ENCODE results near the gene CELSR1.

The CELSR1 gene

DNA sequence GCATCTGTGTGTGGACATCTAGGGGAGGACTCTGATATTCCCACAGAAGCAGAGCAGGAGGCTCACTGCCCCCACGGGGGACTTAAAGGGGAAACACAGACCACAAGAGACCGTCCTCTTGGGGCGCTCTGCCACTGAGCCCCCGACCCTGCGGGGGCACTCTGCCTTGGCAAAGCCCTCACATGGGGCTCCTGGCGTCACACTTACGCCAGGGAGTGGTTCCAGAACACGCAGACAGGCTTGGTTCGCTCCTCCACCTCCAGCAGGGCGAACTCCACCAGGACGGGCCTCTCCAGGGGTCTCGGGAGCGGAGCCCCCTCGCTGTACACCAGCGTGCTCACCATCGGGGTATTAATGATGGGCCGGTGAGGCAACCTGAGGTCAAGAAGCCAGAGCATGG lies 156.8 kb downstream of the CELSR1 start:
- Histone ChIP-seq H3K4me2 (ENCODE audit: low read length) (no peak overlapping the region), H2AK5ac (ENCODE audit: low read length) (no peak overlapping the region), H3K79me1 (ENCODE audit: low read length) (peaks cover 16% of the 10 kb centered on the region), H3K36me3 (ENCODE audit: control insufficient read depth in 1 of 2, insufficient read depth in 2 of 2, low read length in 2 of 2) (peaks cover 7 to 16% of the 10 kb centered on the region in 2 experiments), H2BK120ac (ENCODE audit: insufficient read depth, low read length, poor library complexity) (no peak overlapping the region), H3K9ac (ENCODE audit: low read length) (no peak overlapping the region), H3K9me3 (ENCODE audit: insufficient read depth, low read depth, low read length) (peaks cover 5% of the 10 kb centered on the region), H4K91ac (ENCODE audit: low read depth, low read length) (no peak overlapping the region), H2BK5ac (ENCODE audit: low read depth, low read length, poor library complexity) (no peak overlapping the region), H3K27ac (ENCODE audit: low read depth, low read length) (no peak overlapping the region), H3K27me3 (ENCODE audit: insufficient read depth, low read length) (no peaks in the 10 kb centered on the region), H3K4ac (ENCODE audit: low read depth, low read length) (no peak overlapping the region), H3K14ac (ENCODE audit: low read length) (no peak overlapping the region), H4K12ac (ENCODE audit: low read depth, low read length) (no peak overlapping the region), H3K18ac (ENCODE audit: low read length) (no peak overlapping the region), H3K23ac (ENCODE audit: low read length) (no peak overlapping the region), H3K4me1 (ENCODE audit: control insufficient read depth in 1 of 2, insufficient read depth in 2 of 2, low read length in 2 of 2) (peaks cover 25 to 26% of the 10 kb centered on the region in 2 experiments), H4K8ac (ENCODE audit: low read depth, low read length) (no peak overlapping the region), H3K4me3 (ENCODE audit: low read depth, low read length) (no peak overlapping the region), H2BK12ac (ENCODE audit: low read length) (no peak overlapping the region), H2AFZ (ENCODE audit: insufficient read depth, low read length, poor library complexity) (no peak overlapping the region), H3K79me2 (ENCODE audit: control insufficient read depth, insufficient read depth, low read length, poor library complexity) (no peaks in the 10 kb centered on the region)
- no peak for DNase-seq
- WGBS (ENCODE audit: extremely low coverage, insufficient coverage, insufficient read length), result no CpG with 5 or more reads among the region's 17 CpGs

GRCh38 chr22:46380069-46380468 lies 157.4 kb downstream of the CELSR1 start:
- Histone ChIP-seq H3K36me3 (ENCODE audit: control insufficient read depth in 1 of 2, insufficient read depth in 2 of 2, low read length in 2 of 2) (peaks cover 9 to 18% of the 10 kb centered on the region in 2 experiments), H2AFZ (ENCODE audit: insufficient read depth, low read length, poor library complexity) (no peak overlapping the region), H3K23ac (ENCODE audit: low read length) (no peak overlapping the region)

DNA sequence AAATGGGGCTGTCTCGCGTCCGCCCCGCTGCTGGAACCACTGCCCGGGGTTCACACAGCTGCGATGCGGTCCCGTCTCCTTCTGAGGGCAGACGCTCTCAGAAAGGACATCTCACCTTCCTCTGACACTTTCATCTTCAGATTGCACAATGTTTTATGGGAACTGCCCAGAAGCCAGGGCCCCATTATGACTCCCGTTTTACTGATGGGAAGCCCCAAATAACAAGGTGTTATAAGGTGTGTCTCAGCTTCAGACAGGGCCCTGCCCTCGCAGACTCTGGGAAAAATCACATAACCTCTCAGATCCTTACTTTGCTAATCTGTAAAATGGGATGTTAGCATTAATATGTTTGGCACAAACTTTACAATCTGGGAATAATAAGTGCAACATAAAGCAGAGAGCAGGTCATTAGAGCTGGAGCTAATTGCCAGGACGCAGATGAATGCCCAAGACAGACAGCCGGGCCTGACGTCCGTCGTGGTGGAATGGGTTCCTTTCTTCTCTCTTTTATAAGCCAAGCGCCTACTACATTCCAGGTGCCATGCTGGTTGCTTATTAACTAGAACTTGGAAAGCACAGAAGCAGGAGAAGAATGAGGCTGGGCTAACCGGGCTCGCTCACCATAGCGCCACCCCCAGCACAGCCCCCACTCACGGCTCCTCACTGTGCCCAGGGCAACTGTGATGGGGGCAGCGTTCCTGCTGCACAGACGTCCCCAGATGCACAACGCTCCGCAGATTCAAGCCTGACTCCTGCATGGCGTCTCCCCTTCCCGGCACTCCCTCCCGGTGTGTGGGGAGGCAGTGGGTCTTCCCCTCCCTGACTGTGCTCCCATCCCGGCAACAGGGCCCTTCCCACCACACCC lies 158.1 kb downstream of the CELSR1 start:
- Histone ChIP-seq H3K9me3 (ENCODE audit: insufficient read depth, low read depth, low read length) (peaks cover 8% of the 10 kb centered on the region), H2AFZ (ENCODE audit: insufficient read depth, low read length, poor library complexity) (no peak overlapping the region), H3K23ac (ENCODE audit: low read length) (no peak overlapping the region), H4K91ac (ENCODE audit: low read depth, low read length) (no peak overlapping the region), H3K36me3 (ENCODE audit: control insufficient read depth in 1 of 2, insufficient read depth in 2 of 2, low read length in 2 of 2) (peaks cover 13 to 21% of the 10 kb centered on the region in 2 experiments), H3K4me1 (ENCODE audit: control insufficient read depth in 1 of 2, insufficient read depth in 2 of 2, low read length in 2 of 2) (peaks cover 25 to 26% of the 10 kb centered on the region in 2 experiments), H2BK12ac (ENCODE audit: low read length) (peak overlapping the region; percentile 9), H3K4me3 (ENCODE audit: low read depth, low read length) (no peak overlapping the region), H2BK120ac (ENCODE audit: insufficient read depth, low read length, poor library complexity) (no peak overlapping the region), H3K18ac (ENCODE audit: low read length) (no peak overlapping the region), H3K27me3 (ENCODE audit: insufficient read depth, low read length) (no peaks in the 10 kb centered on the region), H4K8ac (ENCODE audit: low read depth, low read length) (no peak overlapping the region), H3K14ac (ENCODE audit: low read length) (no peak overlapping the region), H2BK5ac (ENCODE audit: low read depth, low read length, poor library complexity) (no peak overlapping the region), H2AK5ac (ENCODE audit: low read length) (no peak overlapping the region), H3K27ac (ENCODE audit: low read depth, low read length) (no peak overlapping the region), H3K4me2 (ENCODE audit: low read length) (no peak overlapping the region), H3K9ac (ENCODE audit: low read length) (no peak overlapping the region), H3K79me1 (ENCODE audit: low read length) (peaks cover 16% of the 10 kb centered on the region), H3K4ac (ENCODE audit: low read depth, low read length) (no peak overlapping the region), H3K79me2 (ENCODE audit: control insufficient read depth, insufficient read depth, low read length, poor library complexity) (no peaks in the 10 kb centered on the region), H4K12ac (ENCODE audit: low read depth, low read length) (no peak overlapping the region)
- DNase-seq, result peak; percentile 38 to 49
- WGBS (ENCODE audit: extremely low coverage, insufficient coverage, insufficient read length), result no CpG with 5 or more reads among the region's 29 CpGs

More at GRCh38 chr22:46380069-46380468, 157.4 kb downstream of the CELSR1 start:
- no peak overlapping the region for H2AK5ac ChIP-seq (ENCODE audit: low read length)
- no peak overlapping the region for H2BK12ac ChIP-seq (ENCODE audit: low read length)
- no peak overlapping the region for H3K4ac ChIP-seq (ENCODE audit: low read depth, low read length)
- no peak overlapping the region for H4K12ac ChIP-seq (ENCODE audit: low read depth, low read length)
- H3K4me2 ChIP-seq (ENCODE audit: low read length), result no peak overlapping the region
- peaks cover 7% of the 10 kb centered on the region for H3K9me3 ChIP-seq (ENCODE audit: insufficient read depth, low read depth, low read length)
- no peak overlapping the region for H2BK5ac ChIP-seq (ENCODE audit: low read depth, low read length, poor library complexity)
- no peak overlapping the region for H3K18ac ChIP-seq (ENCODE audit: low read length)
- no peak overlapping the region for H2BK120ac ChIP-seq (ENCODE audit: insufficient read depth, low read length, poor library complexity)
- peaks cover 16% of the 10 kb centered on the region for H3K79me1 ChIP-seq (ENCODE audit: low read length)
- no CpG with 5 or more reads among the region's 19 CpGs for WGBS (ENCODE audit: extremely low coverage, insufficient coverage, insufficient read length)
- no peak overlapping the region for H3K9ac ChIP-seq (ENCODE audit: low read length)
- H3K27ac ChIP-seq (ENCODE audit: low read depth, low read length), result no peak overlapping the region
- H3K79me2 ChIP-seq (ENCODE audit: control insufficient read depth, insufficient read depth, low read length, poor library complexity), result no peaks in the 10 kb centered on the region
- no peak overlapping the region for H3K4me3 ChIP-seq (ENCODE audit: low read depth, low read length)
- no peak overlapping the region for H4K91ac ChIP-seq (ENCODE audit: low read depth, low read length)
- peaks cover 25 to 26% of the 10 kb centered on the region in 2 experiments for H3K4me1 ChIP-seq (ENCODE audit: control insufficient read depth in 1 of 2, insufficient read depth in 2 of 2, low read length in 2 of 2)
- H3K14ac ChIP-seq (ENCODE audit: low read length), result no peak overlapping the region
- DNase-seq, result no peak
- H3K27me3 ChIP-seq (ENCODE audit: insufficient read depth, low read length), result no peaks in the 10 kb centered on the region
- no peak overlapping the region for H4K8ac ChIP-seq (ENCODE audit: low read depth, low read length)

- H2BK120ac ChIP-seq (ENCODE audit: insufficient read depth, low read length, poor library complexity), result peak overlapping the region; percentile 4
- H3K36me3 ChIP-seq (ENCODE audit: control insufficient read depth in 1 of 2, insufficient read depth in 2 of 2, low read length in 2 of 2), result peaks cover 13 to 20% of the 10 kb centered on the region in 2 experiments
- H3K9ac ChIP-seq (ENCODE audit: low read length), result no peak overlapping the region
- peak overlapping the region; percentile 40 for H4K91ac ChIP-seq (ENCODE audit: low read depth, low read length)
- peak overlapping the region; percentile 74 for H2BK12ac ChIP-seq (ENCODE audit: low read length)
- peak overlapping the region; percentile 20 for H3K18ac ChIP-seq (ENCODE audit: low read length)
- H2AK5ac ChIP-seq (ENCODE audit: low read length), result peak overlapping the region; percentile 70
- H3K4me1 ChIP-seq (ENCODE audit: control insufficient read depth in 1 of 2, insufficient read depth in 2 of 2, low read length in 2 of 2), result peaks cover 25 to 26% of the 10 kb centered on the region in 2 experiments
- H3K4me2 ChIP-seq (ENCODE audit: low read length), result peak overlapping the region; percentile 51
- no peak overlapping the region for H4K12ac ChIP-seq (ENCODE audit: low read depth, low read length)
- H3K79me1 ChIP-seq (ENCODE audit: low read length), result peaks cover 16% of the 10 kb centered on the region
- no peak for DNase-seq
- WGBS (ENCODE audit: extremely low coverage, insufficient coverage, insufficient read length), result no CpG with 5 or more reads among the region's 22 CpGs
- H3K27ac ChIP-seq (ENCODE audit: low read depth, low read length), result peak overlapping the region; percentile 66
- H3K9me3 ChIP-seq (ENCODE audit: insufficient read depth, low read depth, low read length), result peaks cover 8% of the 10 kb centered on the region
- H3K27me3 ChIP-seq (ENCODE audit: insufficient read depth, low read length), result no peaks in the 10 kb centered on the region
- H3K23ac ChIP-seq (ENCODE audit: low read length), result no peak overlapping the region
- peak overlapping the region; percentile 25 for H3K14ac ChIP-seq (ENCODE audit: low read length)
- no peak overlapping the region for H3K4me3 ChIP-seq (ENCODE audit: low read depth, low read length)
- H4K8ac ChIP-seq (ENCODE audit: low read depth, low read length), result peak overlapping the region; percentile 13
- no peak overlapping the region for H2AFZ ChIP-seq (ENCODE audit: insufficient read depth, low read length, poor library complexity)
- no peaks in the 10 kb centered on the region for H3K79me2 ChIP-seq (ENCODE audit: control insufficient read depth, insufficient read depth, low read length, poor library complexity)
- H2BK5ac ChIP-seq (ENCODE audit: low read depth, low read length, poor library complexity), result no peak overlapping the region
- H3K4ac ChIP-seq (ENCODE audit: low read depth, low read length), result no peak overlapping the region
Observed at GRCh38 chr22:46378426-46379065, 158.9 kb downstream of the CELSR1 start.

Measured in trophoblast cell (in vitro differentiated cells and primary cell).